HG03025 (cell line): Measurements from ENCODE around the gene TPSD1.
A peak's percentile ranks its signal among the peaks of the same experiment; 100 is the strongest.
"Not testable (repeated sequence)": the region's sequence is repeated elsewhere in the genome, so short reads cannot be mapped to it uniquely, and the experiment has no call there.

ENCODE experiments used
- ATAC-seq: cut with Tn5 transposase; IDR thresholded peaks from one replicate; pipeline ENCODE4 v1.9.1; 2021; ENCODE audit warnings: mild to moderate bottlenecking, moderate library complexity; ENCODE audit not compliant: unreplicated experiment, low FRiP score

Gene TPSD1

DNA sequence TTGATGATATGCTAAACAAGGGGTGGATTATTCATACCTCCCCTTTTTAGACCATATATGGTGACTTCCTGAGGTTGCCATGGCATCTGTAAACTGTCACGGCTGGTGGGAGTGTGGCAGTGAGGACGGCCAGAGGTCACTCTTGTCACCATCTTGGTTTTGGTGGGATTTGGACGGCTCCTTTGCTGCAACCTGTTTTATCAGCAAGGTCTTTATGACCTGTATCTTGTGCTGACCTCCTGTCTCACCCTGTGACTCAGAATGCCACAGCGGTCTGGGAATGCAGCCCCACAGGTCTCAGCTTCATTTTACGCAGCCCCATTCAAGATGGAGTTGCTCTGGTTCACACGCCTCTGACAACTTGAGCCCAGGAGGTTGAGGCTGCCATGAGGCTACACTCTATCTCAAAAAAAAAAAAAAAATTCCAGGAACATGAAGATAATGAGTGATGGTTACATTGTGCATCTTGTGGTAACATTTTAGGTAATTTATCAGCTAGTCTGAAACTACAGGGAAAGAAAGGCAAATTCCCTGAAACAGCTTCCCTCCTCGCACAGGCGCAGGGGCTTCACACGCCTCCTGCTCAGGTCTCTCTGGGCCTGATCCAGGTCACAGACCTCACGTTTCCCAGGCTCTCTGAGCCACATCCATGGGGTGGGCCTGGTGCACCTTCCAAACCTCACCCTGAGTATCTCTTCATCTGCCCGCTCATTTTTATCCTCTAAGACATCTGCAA, 38.2 kb downstream of the TPSD1 start:
- no peak for ATAC-seq

GRCh38 chr16:1295465-1295864, 39.6 kb downstream of the TPSD1 start:
- no peak for ATAC-seq

DNA sequence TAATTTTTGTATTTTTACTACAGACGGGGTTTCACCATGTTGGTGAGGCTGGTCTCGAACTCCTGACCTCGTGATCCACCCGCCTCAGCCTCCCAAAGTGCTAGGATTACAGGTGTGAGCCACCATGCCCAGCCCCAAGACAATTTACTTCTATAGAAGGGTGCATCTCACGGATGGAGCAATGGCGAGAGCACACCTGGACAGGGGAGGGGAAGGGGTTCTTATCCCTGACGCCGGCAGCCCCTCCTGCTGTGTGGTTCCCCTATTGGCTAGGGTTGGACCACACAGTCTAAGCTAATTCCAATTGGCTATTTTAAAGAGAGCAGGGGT, 40.8 kb downstream of the TPSD1 start:
- not testable (repeated sequence) for ATAC-seq

DNA sequence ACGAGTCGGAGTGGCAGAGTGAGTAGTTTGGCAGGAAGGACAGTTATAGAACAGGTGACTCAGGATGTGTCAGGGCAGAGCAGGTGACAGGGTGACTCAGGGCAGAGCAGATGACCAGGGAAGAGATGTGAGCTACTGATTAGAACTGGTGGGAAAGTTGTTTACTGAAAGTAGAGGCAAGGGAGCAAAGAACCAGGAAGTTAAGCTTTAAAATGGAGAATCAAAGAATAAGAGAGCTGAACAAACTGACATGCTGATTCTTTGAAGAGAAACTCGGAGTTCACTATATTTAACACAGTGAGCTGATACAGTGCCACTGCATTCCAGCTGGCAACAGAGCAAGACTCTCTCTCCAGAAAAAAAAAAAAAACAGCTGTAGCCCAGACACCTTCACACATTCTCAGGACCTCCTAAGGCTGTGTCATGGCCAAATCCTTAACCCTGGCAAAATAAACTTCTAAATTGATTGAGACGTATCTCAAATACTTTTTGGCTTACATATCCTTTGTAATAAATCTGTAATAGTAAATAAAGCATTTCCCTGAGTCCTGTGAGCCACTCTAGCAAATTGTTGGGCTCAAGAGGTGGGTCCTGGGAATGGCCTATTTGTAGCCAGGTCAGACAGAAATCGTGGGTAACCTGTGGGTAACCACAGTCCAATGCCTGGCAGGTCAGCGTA, 41.3 kb downstream of the TPSD1 start:
- no peak for ATAC-seq

- ATAC-seq, result no peak
Observed at GRCh38 chr16:1298406-1298805, 42.5 kb downstream of the TPSD1 start.

- ATAC-seq, result no peak
Observed at GRCh38 chr16:1299012-1299867, 43.4 kb downstream of the TPSD1 start.

- no peak for ATAC-seq
Observed at GRCh38 chr16:1299868-1300203, 44.0 kb downstream of the TPSD1 start.

DNA sequence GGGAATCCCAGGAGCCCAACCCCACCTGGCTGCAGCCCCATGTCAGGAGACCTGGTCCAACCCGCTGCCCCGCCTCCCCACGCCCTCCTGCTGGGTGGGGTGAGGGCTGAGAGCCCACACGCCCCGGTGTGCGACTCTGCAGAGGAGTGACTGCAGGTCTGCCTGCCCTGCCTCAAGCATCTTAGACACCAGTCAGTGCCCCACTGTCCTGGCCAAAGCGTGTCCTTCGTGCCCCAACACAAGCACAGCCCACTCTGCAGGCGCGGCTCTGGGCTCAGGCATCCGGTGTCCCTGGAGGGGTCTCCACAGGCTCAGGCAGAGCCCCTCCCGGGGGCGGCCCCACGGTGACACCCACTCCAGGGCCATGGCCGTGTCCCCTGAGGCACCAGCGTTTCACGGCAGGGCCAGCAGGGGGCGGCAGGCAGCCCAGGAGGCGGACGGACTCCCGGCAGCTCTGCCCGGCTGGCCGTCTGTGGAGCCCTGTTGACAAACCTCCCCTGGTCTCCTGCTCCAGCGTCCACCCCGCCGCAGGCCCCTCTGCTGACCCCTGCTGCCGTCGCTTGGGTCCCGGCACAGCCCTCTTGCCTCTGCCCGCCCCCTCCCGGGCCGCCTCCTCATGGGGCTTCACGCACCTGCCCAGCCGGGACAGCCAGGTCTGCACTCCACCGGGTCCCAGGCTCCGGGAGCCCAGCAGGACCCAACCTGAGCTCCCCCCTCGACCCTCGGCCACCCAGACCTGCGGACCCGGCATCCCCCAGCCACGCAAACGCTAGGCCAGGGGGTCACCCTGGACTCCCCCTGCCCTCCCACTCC, 45.0 kb downstream of the TPSD1 start:
- ATAC-seq, result no peak

GRCh38 chr16:1301562-1301961, 45.7 kb downstream of the TPSD1 start:
- ATAC-seq, result no peak

- no peak for ATAC-seq
Observed at GRCh38 chr16:1305823-1306222, 50.0 kb downstream of the TPSD1 start.

DNA sequence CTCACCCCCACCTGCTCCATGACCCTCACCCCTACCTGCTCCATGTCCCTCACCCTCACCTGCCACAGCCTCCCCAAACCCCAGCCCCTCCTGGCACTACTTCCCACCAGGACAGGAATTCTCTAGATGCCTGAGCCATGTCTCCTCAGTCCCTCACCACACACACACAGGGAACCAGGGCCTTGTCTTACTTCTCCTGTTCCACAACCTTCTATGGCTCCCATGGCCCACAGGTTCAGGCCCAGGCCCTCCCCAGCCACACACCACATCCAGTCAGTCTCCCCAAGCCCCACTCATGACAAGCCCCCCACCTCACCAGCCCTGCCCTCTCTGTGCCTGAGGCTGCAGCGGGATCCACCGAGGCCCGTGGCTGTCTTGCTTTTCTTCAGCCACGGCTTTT, 50.5 kb downstream of the TPSD1 start:
- ATAC-seq, result no peak

- peak; percentile 9 for ATAC-seq
Observed at GRCh38 chr16:1308036-1308976, 52.4 kb downstream of the TPSD1 start.
